Activated CD8-positive, alpha-beta memory T cell treated with anti-CD3 and anti-CD28 coated beads for 36 hours (primary cell): ENCODE results near the gene TNFAIP8. TPM values are rescaled to one million over a fixed set of nuclear protein-coding genes. Genes with fewer than 3 reads are reported as not detected.

Source experiments
- CTCF ChIA-PET: fragments of 350-600 bp; sonication (Branson Sonifier 250); formaldehyde crosslinking; loops from one replicate; lab custom pipeline; 2021; ENCODE audit warnings: antibody characterized with exemption; lab: Charles Lee
- POLR2A ChIA-PET: fragments of 350-600 bp; sonication (Branson Sonifier 250); formaldehyde crosslinking; loops from one replicate; lab custom pipeline; 2021; ENCODE audit warnings: antibody characterized with exemption; lab: Charles Lee
- total RNA-seq, 2 experiments: library from RNA; stranded (reverse); gene quantifications; one replicate each; pipeline ENCODE4 v1.2.3, GENCODE V29; 2021

TNFAIP8 gene
- total RNA-seq: 100 to 1,000 TPM; 251 to 263 TPM

GRCh38 chr5:119355685-119356611 lies at the start of gene TNFAIP8:
TSS of gene TNFAIP8 (plus strand) at chr5:119356019. CDS start at chr5:119356091, 72 bp downstream.
- ChIA-PET POLR2A (interaction anchor here (0.7 to 5.1 kb wide), 11 partner anchors 10 to 40 kb away, joined by 3 to 32 read pairs (median 5); no protein-coding TSS in a partner anchor), CTCF (interaction anchor here (0.7 to 3.8 kb wide), 12 partner anchors 9 to 368 kb away, joined by 3 to 15 read pairs (median 4); partner anchors contain the start of gene DTWD2)

GRCh38 chr5:119307170-119307569 lies 48.6 kb upstream of the TNFAIP8 start:
- ChIA-PET CTCF (no interaction called here), POLR2A (no interaction called here)

GRCh38 chr5:119309326-119309725 lies 46.5 kb upstream of the TNFAIP8 start:
- ChIA-PET CTCF (interaction anchor here (0.6 to 1.3 kb wide), 2 partner anchors 92 to 130 kb away, joined by 3 to 4 read pairs; no protein-coding TSS in a partner anchor), POLR2A (interaction anchor here (1.0 kb wide), 1 partner anchor 22 kb away, joined by 3 read pairs; no protein-coding TSS in a partner anchor)

DNA sequence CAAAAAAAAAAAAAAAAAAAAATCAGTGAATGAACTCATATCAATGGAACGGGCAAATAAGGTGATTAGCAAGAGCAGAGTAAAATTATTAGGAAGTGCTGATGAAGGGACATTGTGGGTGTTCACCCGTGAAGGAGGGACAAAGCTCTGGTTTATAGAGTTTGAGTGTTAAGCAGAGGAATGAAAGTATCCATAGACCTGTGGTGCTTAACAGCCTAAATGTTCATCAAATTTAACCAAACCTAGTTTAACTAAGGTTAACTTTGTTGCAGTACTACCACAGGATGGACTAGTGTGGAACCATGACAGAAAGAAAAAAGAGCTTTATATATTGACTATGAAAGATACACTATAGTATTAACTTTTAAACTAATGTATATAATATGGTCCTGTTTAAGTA lies 44.1 kb upstream of the TNFAIP8 start:
- CTCF ChIA-PET: interaction anchor here (0.7 to 1.7 kb wide), 4 partner anchors 14 to 100 kb away, joined by 3 to 5 read pairs (median 4); no protein-coding TSS in a partner anchor
- POLR2A ChIA-PET: interaction anchor here (0.9 to 1.2 kb wide), 2 partner anchors 18 to 31 kb away, joined by 4 to 7 read pairs; no protein-coding TSS in a partner anchor

DNA sequence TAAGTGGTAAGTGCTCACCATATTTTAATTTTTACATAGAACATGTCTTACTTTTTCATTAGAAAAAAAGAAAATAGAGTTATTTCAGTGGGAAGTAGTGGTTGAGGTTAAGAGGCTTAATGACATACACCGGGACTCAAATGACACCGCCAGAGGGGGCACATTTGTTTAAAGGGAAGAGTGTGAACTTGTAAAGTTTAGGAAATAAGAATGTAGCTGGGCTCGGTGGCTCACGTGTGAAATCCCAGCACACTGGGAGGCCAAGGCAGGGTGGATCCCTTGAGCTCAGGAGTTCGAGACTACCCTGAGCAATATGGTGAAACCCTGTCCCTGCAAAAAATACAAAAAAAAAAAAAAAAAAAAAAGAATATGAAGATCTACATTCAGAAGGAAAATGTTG lies 43.4 kb upstream of the TNFAIP8 start:
- CTCF ChIA-PET: interaction anchor here (0.6 to 1.7 kb wide), 4 partner anchors 44 to 291 kb away, joined by 3 to 5 read pairs (median 4); no protein-coding TSS in a partner anchor
- POLR2A ChIA-PET: interaction anchor here (0.6 to 1.2 kb wide), 4 partner anchors 17 to 39 kb away, joined by 4 to 9 read pairs (median 6); no protein-coding TSS in a partner anchor

- POLR2A ChIA-PET: interaction anchor here (0.6 kb wide), 1 partner anchor 97 kb away, joined by 4 read pairs; no protein-coding TSS in a partner anchor
- CTCF ChIA-PET: interaction anchor here (0.5 to 1.7 kb wide), 3 partner anchors 35 to 292 kb away, joined by 3 to 5 read pairs (median 5); no protein-coding TSS in a partner anchor
Measured at GRCh38 chr5:119313197-119313596, 42.6 kb upstream of the TNFAIP8 start.

GRCh38 chr5:119313658-119314605 lies 41.9 kb upstream of the TNFAIP8 start:
- ChIA-PET CTCF (interaction anchor here (0.5 to 2.2 kb wide), 4 partner anchors 27 to 89 kb away, joined by 3 to 11 read pairs (median 6); no protein-coding TSS in a partner anchor), POLR2A (interaction anchor here (0.6 kb wide), 1 partner anchor 97 kb away, joined by 4 read pairs; no protein-coding TSS in a partner anchor)

DNA sequence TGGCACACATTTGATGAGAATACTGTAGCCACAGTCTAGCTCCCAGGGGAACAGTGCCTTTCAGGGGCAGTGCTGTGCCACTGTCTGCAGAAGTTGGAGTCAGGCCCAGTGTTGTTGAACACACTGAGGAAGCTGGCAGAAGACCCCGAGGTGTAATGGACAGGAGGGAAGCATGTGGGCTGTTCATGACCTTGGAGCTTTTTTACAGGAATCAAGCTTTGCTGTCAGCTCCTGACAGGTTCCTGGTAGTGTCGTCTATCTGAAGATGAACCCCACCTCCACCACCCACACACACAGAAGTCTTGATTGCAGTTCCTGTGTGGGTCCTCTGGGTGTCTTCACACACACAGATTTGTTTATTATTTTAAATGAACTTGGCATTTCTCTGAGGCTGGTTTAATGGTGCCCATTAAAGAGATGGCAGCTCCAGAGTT lies 40.3 kb upstream of the TNFAIP8 start:
- ChIA-PET POLR2A (interaction anchor here (0.8 to 1.6 kb wide), 8 partner anchors 12 to 47 kb away, joined by 3 to 5 read pairs (median 4); partner anchors contain the start of gene TNFAIP8), CTCF (interaction anchor here (0.6 to 2.7 kb wide), 29 partner anchors 10 to 327 kb away, joined by 3 to 11 read pairs (median 4); partner anchors contain the start of genes DTWD2 and TNFAIP8)

DNA sequence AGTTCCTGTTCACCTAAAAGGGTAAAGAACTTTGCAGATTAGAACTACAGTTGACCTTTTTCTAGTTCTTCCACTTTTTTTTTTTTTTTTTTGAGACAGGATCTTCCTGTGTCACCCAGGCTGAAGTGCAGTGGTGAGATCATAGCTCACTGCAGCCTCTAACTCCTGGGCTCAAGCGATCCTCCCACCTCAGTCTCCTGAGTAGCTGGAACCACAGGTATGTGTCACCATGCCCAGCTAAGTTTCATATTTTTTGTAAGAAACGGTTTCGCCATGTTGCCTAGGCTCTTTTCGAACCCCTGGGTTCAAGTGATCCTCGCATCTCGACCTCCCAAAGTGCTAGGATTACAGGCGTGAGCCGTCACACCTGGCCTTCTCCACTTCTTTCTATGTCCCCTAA lies 39.7 kb upstream of the TNFAIP8 start:
- POLR2A ChIA-PET: interaction anchor here (0.7 to 1.6 kb wide), 8 partner anchors 13 to 97 kb away, joined by 3 to 6 read pairs (median 4); partner anchors contain the start of gene TNFAIP8
- CTCF ChIA-PET: interaction anchor here (0.6 to 2.7 kb wide), 25 partner anchors 10 to 328 kb away, joined by 3 to 11 read pairs (median 4); partner anchors contain the start of genes DTWD2 and TNFAIP8

GRCh38 chr5:119316906-119317305 lies 38.9 kb upstream of the TNFAIP8 start:
- ChIA-PET CTCF (interaction anchor here (2.1 to 2.7 kb wide), 2 partner anchors 9 to 12 kb away, joined by 7 to 10 read pairs; no protein-coding TSS in a partner anchor), POLR2A (no interaction called here)

- ChIA-PET CTCF (interaction anchor here (0.9 to 1.2 kb wide), 2 partner anchors 10 to 15 kb away, joined by 3 to 5 read pairs; no protein-coding TSS in a partner anchor), POLR2A (interaction anchor here (0.5 to 0.6 kb wide), 2 partner anchors 41 to 73 kb away, joined by 3 to 4 read pairs; no protein-coding TSS in a partner anchor)
Measured at GRCh38 chr5:119318256-119318894, 37.4 kb upstream of the TNFAIP8 start.

DNA sequence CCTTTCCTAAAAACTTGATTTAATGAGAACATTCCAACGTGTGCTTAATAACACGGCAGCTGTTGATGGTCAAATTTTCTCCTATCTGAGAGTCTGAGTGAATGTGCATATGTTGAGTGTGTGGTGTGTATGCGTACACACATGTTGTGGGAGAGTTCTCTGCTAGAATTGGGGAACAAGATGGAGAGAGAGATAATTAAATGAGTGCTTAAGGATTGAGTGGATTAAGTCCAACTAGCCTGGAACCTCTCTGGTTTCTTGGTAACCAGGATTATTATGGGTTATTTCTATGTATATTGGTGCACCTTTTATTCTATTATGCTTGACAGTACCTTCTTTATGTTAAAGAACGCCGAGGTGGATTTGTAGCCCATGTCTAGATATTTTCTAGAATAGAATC lies 36.4 kb upstream of the TNFAIP8 start:
- POLR2A ChIA-PET: no interaction called here
- CTCF ChIA-PET: interaction anchor here (0.7 kb wide), 1 partner anchor 250 kb away, joined by 3 read pairs; no protein-coding TSS in a partner anchor

DNA sequence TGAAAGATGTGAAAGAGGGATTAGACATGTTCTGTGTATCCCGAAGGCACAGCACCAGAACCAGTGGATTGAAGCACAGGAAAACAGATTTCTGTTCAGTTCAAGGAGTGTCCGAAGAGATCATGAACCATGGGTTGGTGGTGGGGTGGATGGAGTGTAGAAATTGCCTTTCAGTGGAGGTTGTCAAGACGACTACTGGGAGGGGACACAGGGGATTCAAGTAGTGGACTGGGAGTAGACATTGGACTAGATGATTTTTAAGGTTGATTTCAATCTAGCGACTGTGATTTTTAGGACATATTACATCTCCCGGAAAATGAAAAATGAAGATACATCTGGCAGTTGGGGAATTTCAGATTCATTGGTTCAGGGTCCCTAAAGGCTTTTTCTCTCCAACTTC lies 35.9 kb upstream of the TNFAIP8 start:
- ChIA-PET CTCF (no interaction called here), POLR2A (no interaction called here)

DNA sequence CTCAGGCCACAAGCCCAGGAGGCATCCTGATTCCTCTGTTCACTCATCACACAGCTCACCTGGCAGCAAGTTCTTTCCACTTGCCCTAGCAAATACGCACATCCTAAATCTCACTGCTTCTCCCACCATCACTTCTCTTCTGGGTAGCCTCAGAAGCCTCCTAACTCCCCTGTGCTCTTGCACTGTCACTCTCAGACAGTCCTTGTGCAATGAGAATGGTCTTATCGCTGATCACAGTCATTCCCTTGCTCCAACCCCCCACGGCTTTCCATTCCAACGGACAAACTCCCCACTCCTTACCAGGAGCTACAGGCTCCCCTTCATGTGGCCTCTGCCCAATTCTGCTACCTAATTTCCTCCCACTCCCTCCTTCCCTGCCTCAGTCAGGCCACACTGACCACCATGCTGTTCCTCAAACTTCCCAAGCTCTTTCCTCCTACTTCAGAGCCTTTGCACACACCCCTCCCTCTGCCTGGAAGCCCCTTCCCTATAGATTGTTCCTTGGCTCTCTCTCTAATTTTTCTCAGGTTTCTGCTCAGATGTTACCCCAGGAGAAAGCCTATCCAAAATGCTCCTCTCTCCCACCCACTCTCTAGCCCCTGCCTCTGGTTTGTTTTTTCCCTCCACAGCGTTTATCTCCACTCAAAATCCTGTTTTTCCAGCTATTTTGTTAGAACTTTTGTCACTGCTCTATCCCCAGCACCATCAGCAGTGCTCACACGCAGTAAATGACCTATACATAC lies 34.1 kb upstream of the TNFAIP8 start:
- POLR2A ChIA-PET: no interaction called here
- CTCF ChIA-PET: interaction anchor here (0.6 to 1.7 kb wide), 4 partner anchors 68 to 231 kb away, joined by 3 to 6 read pairs (median 4); no protein-coding TSS in a partner anchor

DNA sequence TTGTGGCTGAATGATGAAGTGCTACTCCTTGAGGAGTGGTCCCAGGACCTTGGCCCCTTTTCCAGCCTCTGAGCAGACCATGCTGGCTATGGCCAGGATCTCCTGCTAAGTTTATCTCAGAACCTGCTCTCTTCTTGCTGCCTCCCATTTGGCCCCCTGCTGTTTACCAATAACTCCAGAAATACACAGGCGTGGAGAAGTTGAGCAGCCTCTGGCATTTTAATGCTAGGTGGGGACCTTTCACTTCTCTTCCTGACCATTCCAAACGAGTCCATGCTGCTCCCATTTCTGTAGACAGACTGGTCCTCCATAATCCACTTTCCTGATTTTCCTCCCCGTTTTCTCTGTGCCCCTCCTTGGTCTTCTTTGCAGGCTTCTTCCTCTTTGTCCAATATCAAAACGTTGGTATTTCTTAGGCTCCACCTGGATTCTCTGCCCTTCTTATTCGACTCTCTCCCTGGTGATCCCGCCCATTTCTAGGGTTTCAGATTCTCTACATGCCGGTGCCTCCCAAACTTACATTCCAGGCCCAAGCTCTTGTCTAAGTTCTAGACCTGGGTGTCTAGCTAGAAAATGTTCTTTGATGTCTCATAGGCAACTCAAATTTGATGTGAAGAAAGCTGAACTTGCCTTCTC lies 33.4 kb upstream of the TNFAIP8 start:
- ChIA-PET CTCF (interaction anchor here (0.8 to 1.7 kb wide), 4 partner anchors 21 to 90 kb away, joined by 3 to 6 read pairs (median 4); no protein-coding TSS in a partner anchor), POLR2A (no interaction called here)
